Epithelial cell of umbilical artery (primary cell): ENCODE measurements around the gene ATF5. TPM values are rescaled to one million over a fixed set of nuclear protein-coding genes. Genes with fewer than 3 reads are reported as not detected.

Experiments used
- total RNA-seq: library from RNA; depleted of rRNA; stranded (reverse); fragments of >200 nt; gene quantifications from 2 replicates; pipeline ENCODE4 v1.2.3, GENCODE V29; 2014

The ATF5 gene
- 2.9 and 5.2 TPM in 2 replicates for total RNA-seq

DNA sequence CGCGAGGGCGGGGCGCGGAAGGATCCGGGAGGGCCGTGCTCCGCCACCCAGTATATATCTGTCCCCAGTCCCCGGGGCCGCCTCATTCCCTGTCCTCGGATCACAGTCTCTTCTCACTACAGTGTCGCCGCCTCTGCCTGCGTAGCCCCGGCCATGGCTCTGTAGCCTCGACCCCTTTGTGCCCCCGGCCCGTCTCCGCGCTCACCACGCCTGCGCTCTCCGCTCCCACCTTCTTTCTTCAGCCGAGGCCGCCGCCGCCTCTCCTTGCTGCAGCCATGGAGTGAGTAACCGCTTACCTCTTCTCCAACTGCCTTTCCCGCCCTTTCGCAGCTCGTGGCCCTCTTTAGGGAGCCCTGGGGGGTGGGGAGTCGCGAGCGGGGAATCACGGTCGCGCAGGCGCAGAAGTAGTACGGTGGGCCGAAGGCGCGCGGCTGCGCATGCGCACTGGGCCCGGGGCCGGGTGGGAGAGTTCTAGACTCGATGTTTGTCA lies at the start of gene ATF5, which contains the start of gene NUP62:
Gene ATF5, plus strand, starts transcription at position 85 of the 490 bp plus-strand sequence. CDS start 1,646 bp downstream, outside the sequence.
Gene NUP62, minus strand, starts transcription at position 384 of the 490 bp plus-strand sequence. CDS start 19,697 bp downstream, outside the sequence.

GRCh38 chr19:49896863-49897621 lies 32.0 kb upstream of the ATF5 start, which contains the start of gene IL4I1:
Gene IL4I1, minus strand, starts transcription at chr19:49896887. Its CDS starts 727 bp downstream, at chr19:49896160.

GRCh38 chr19:49960980-49961379 lies 32.0 kb downstream of the ATF5 start, which contains the start of gene SIGLEC11:
Gene SIGLEC11, minus strand, starts transcription at chr19:49961172. Its CDS starts 91 bp downstream, at chr19:49961081.

Other genes with a start within 250 kb of the ATF5 start
- gene ADM5, start 239.6 kb upstream of the ATF5 start, total RNA-seq = 0.32 and 0.91 TPM in 2 replicates
- gene CPT1C, start 238.1 kb upstream of the ATF5 start, total RNA-seq = 13.0 and 19.5 TPM in 2 replicates
- not detected in 2 replicates for gene TSKS, start 165.9 kb upstream of the ATF5 start, total RNA-seq
- 33.1 and 37.7 TPM in 2 replicates for gene AP2A1, start 162.2 kb upstream of the ATF5 start, total RNA-seq
- gene FUZ, start 115.9 kb upstream of the ATF5 start, total RNA-seq = 23.7 and 31.9 TPM in 2 replicates
- gene MED25, start 110.9 kb upstream of the ATF5 start, total RNA-seq = 11.0 and 14.1 TPM in 2 replicates
- gene PTOV1, start 78.0 kb upstream of the ATF5 start, total RNA-seq = 44.8 and 51.2 TPM in 2 replicates
- 52.4 and 53.9 TPM in 2 replicates for gene PNKP, start 61.6 kb upstream of the ATF5 start, total RNA-seq
- 5.2 and 6.2 TPM in 2 replicates for gene AKT1S1, start 51.9 kb upstream of the ATF5 start, total RNA-seq
- 2.9 and 6.5 TPM in 2 replicates for gene TBC1D17, start 51.5 kb upstream of the ATF5 start, total RNA-seq
- gene IL4I1, start 32.3 kb upstream of the ATF5 start, total RNA-seq = 3.2 and 8.2 TPM in 2 replicates
- gene NUP62, start 299 bp downstream of the ATF5 start, total RNA-seq = 24.2 and 24.7 TPM in 2 replicates
- gene SIGLEC11, start 32.0 kb downstream of the ATF5 start, total RNA-seq = not detected in 2 replicates
- 14.4 and 15.6 TPM in 2 replicates for gene VRK3, start 96.2 kb downstream of the ATF5 start, total RNA-seq
- 6.7 and 8.1 TPM in 2 replicates for gene ZNF473, start 96.8 kb downstream of the ATF5 start, total RNA-seq
- gene IZUMO2, start 234.1 kb downstream of the ATF5 start, total RNA-seq = not detected in 2 replicates